ENCODE data around the gene TFAP2E. TPM values are rescaled to one million over a fixed set of nuclear protein-coding genes. Genes with fewer than 3 reads are reported as not detected.

TFAP2E gene
- total RNA-seq, 1 experiment from 2014 or later = 3.2 TPM

- TF ChIP-seq SIN3A (IDR thresholded peaks at IDR 0.05; ENCODE audit: borderline replicate concordance, insufficient read depth, low read depth, low read length) = no peak
These were observed 17.9 kb upstream of the TFAP2E start (continued) for GRCh38 chr1:35555212-35555584.

GRCh38 chr1:35555601-35556477, 17.3 kb upstream of the TFAP2E start:
- Histone ChIP-seq H3K27me3 (ENCODE audit: control insufficient read depth, insufficient read depth, low read length) (no peaks in the 10 kb centered on the region), H3K36me3 (ENCODE audit: control insufficient read depth, insufficient read depth, low read length) (peaks cover 8% of the 10 kb centered on the region; the same call in 1 of the 2 replicates), H3K9me3 (ENCODE audit: control insufficient read depth, insufficient read depth, low read depth, low read length) (no peaks in the 10 kb centered on the region), H3K4me1 (ENCODE audit: control insufficient read depth, insufficient read depth, low read length) (peaks cover 32% of the 10 kb centered on the region), H3K4me3 (ENCODE audit: low read depth in 2 of 2, low read length in 2 of 2) (peak overlapping the region; percentile 87 to 97), H3K27ac (ENCODE audit: low read length) (peak overlapping the region; percentile 94)
- intact Hi-C loops (cut with micrococcal nuclease; ENCODE audit: unreplicated experiment) = no loop called here
- POLR2A ChIA-PET = no interaction called here
- DNase-seq (ENCODE audit: low read depth, low spot score) = no peak
- in situ Hi-C loops (cut with HindIII; ENCODE audit: low pct_unique_long_range_greater_than_20kb, low sequenced_read_pairs) = no loop called here
- ATAC-seq = no peak
- TF ChIP-seq REST (IDR thresholded peaks at IDR 0.05; ENCODE audit: insufficient read depth in 1 of 2, low read depth in 2 of 2, low read length in 1 of 2) (no peak), SIN3A (IDR thresholded peaks at IDR 0.05; ENCODE audit: borderline replicate concordance, insufficient read depth, low read depth, low read length) (no peak), TCF7L2 (IDR thresholded peaks at IDR 0.05; ENCODE audit: low read depth, low read length) (no peak), CTCF (IDR thresholded peaks at IDR 0.05) (no peak), POLR2AphosphoS5 (IDR thresholded peaks at IDR 0.05; ENCODE audit: low read depth, low read length) (no peak)
- CTCF ChIA-PET = no interaction called here
- BruUV-seq (replicated peaks) = no TSS peak

- Histone ChIP-seq H3K27me3 (ENCODE audit: control insufficient read depth, insufficient read depth, low read length) (no peaks in the 10 kb centered on the region), H3K27ac (ENCODE audit: low read length) (peak overlapping the region; percentile 94), H3K4me1 (ENCODE audit: control insufficient read depth, insufficient read depth, low read length) (peaks cover 32% of the 10 kb centered on the region), H3K9me3 (ENCODE audit: control insufficient read depth, insufficient read depth, low read depth, low read length) (no peaks in the 10 kb centered on the region), H3K36me3 (ENCODE audit: control insufficient read depth, insufficient read depth, low read length) (peaks cover 8% of the 10 kb centered on the region; the same call in 1 of the 2 replicates), H3K4me3 (ENCODE audit: low read depth in 2 of 2, low read length in 2 of 2) (peak overlapping the region; percentile 87 to 97)
- TF ChIP-seq TCF7L2 (IDR thresholded peaks at IDR 0.05; ENCODE audit: low read depth, low read length) (no peak), CTCF (IDR thresholded peaks at IDR 0.05) (no peak), POLR2AphosphoS5 (IDR thresholded peaks at IDR 0.05; ENCODE audit: low read depth, low read length) (no peak), SIN3A (IDR thresholded peaks at IDR 0.05; ENCODE audit: borderline replicate concordance, insufficient read depth, low read depth, low read length) (no peak), REST (IDR thresholded peaks at IDR 0.05; ENCODE audit: insufficient read depth in 1 of 2, low read depth in 2 of 2, low read length in 1 of 2) (no peak)
- no peak for ATAC-seq
- TSS peak; percentile 62 for BruUV-seq (replicated peaks)
- ChIA-PET CTCF (interaction anchor here (1.4 kb wide), 1 partner anchor 106 kb away, joined by 6 read pairs; no protein-coding TSS in a partner anchor), POLR2A (interaction anchor here (0.6 kb wide), 1 partner anchor 41 kb away, joined by 8 read pairs; no protein-coding TSS in a partner anchor)
- intact Hi-C loops (cut with micrococcal nuclease; ENCODE audit: unreplicated experiment) = no loop called here
- in situ Hi-C loops (cut with HindIII; ENCODE audit: low pct_unique_long_range_greater_than_20kb, low sequenced_read_pairs) = no loop called here
- DNase-seq (ENCODE audit: low read depth, low spot score) = no peak
These were observed 16.5 kb upstream of the TFAP2E start for GRCh38 chr1:35556484-35557117.
